Right lobe of liver (tissue), 6 donors: ENCODE measurements around the gene ITPK1. TPM values are rescaled to one million over a fixed set of nuclear protein-coding genes. Genes with fewer than 3 reads are reported as not detected.

Experiments used
- ATAC-seq, 4 donors: fragments of 200-7000 bp; cut with Tn5 transposase; one replicate each; pipeline ENCODE4 v1.9.1; 2020; ENCODE audit warnings: mild to moderate bottlenecking in 4 of 4, moderate library complexity in 4 of 4
- DNase-seq, 3 donors: peaks; one replicate each; pipeline ENCODE4 v3.0.0-alpha.2; 2020
- H3K27ac ChIP-seq, 3 donors: fragments of 200-600 bp; one replicate each; pipeline ENCODE4 v1.8.0; 2022
- H3K27me3 ChIP-seq, 2 donors: fragments of 200-600 bp; one replicate each; pipeline ENCODE4 v1.8.0; 2022
- H3K36me3 ChIP-seq, 4 donors: fragments of 200-600 bp; sonication (generic) in 1 of 4; one replicate each; pipeline versions ENCODE4 v1.5.1 to v1.8.0; 2017 to 2022; ENCODE audit warnings: control low read depth in 1 of 4
- H3K4me1 ChIP-seq, 4 donors: fragments of 200-600 bp; sonication (generic) in 1 of 4; one replicate each; pipeline versions ENCODE4 v1.5.1 to v1.8.0; 2017 to 2022; ENCODE audit warnings: control low read depth in 1 of 4
- H3K4me3 ChIP-seq, 3 donors: fragments of 200-600 bp; one replicate each; pipeline ENCODE4 v1.8.0; 2022
- H3K9me3 ChIP-seq, 4 donors: fragments of 200-600 bp; sonication (generic) in 1 of 4; one replicate each; pipeline versions ENCODE4 v1.5.1 to v1.8.0; 2017 to 2022; ENCODE audit warnings: control low read depth in 1 of 4
- POLR2A ChIP-seq: fragments of 450-650 bp; IDR thresholded peaks from one replicate; pipeline ENCODE4 v1.6.1; 2017; ENCODE audit warnings: antibody characterized with exemption, mild to moderate bottlenecking
- WGBS: methylation state at CpG from one replicate; pipeline ENCODE4 v1.1.6; 2018; ENCODE audit warnings: low coverage, low lambda C conversion rate; ENCODE audit not compliant: insufficient coverage; ENCODE audit errors: missing lambda C conversion rate; 5-methylcytosine and 5-hydroxymethylcytosine counted together
- intact Hi-C, 2 donors: fragments of 100-400 bp; cut with DNase I; formaldehyde crosslinking; loops; one replicate each; pipeline versions ENCODE4 v1.11.2 to v1.14.1; 2022
- total RNA-seq, 6 experiments: library from RNA; depleted of rRNA in 2 of 6; stranded (reverse); fragments of >200 nt in 2 of 6; fragmentation: NEBNext Ultra II Directional in 3 of 6; extraction: Animal tissue kit (Norgen Biotek cat#: 25700) in 3 of 6; gene quantifications; one replicate each; pipeline versions ENCODE4 v1.1.0 to v1.2.4, GENCODE V29; 2016 to 2023
- TF ChIP-seq, protein P1 (sequence below), 4 donors: fragments of 200-600 bp in 3 of 4; fragments of 450-650 bp in 1 of 4; IDR thresholded peaks; one replicate each; pipeline versions ENCODE4 v1.5.1 to v1.8.0; 2016 to 2022; ENCODE audit warnings: antibody characterized with exemption in 4 of 4, mild to moderate bottlenecking in 2 of 4
- donor health status: DM: no; HTN: yes; CAD: no.
- donor health status: DM: no; HTN: no; CAD: no.
- donor health status: DM: no; HTN: no; CAD: no.
- donor health status: DM: no; HTN: yes; CAD: no.
- donor health status: DM: no; HTN: yes; CAD: no.

The ITPK1 gene
- total RNA-seq, 6 experiments from 2014 or later, result 28.4 to 61.0 (median 40.0) TPM

DNA sequence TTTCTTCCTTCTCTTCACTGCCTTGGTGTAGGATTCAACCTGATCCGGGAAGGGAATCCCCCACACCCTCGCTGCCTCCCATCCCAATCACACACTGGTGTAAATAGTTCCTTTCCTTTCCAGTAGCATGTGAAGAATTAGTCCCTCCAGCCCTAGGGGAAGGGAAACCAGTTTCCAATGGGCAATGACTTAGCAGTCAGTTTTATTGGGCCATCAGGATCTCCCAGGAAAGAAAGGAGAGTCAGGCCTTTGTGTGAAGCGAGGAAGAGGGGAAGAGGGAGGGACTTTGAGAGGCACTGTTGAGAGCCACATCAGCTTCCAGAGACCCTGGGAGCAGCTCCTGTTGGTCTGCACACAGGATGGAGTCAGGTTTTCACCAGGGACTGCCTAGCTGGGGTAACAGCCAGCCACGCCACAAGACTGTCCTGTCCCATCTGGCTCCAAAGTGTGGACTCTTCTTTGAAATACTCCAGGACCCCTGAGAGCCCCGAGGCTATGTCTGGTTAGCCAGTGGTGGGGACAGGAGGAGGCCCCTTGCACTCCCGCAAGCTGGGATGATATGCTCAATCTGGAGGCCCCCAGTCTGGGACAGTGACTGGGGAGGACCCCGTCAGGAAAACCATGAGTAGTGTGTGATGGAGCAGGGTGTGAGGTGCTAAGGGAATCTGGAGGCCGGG, 41.1 kb upstream of the ITPK1 start:
- WGBS, result 72% methylated on average over 5 of the region's 8 CpGs
- Histone ChIP-seq H3K27ac (no peak overlapping the region), H3K4me1 (no peaks in the 10 kb centered on the region), H3K4me3 (no peak overlapping the region), H3K9me3 (no peaks in the 10 kb centered on the region), H3K36me3 (no peaks in the 10 kb centered on the region), H3K27me3 (no peaks in the 10 kb centered on the region)
- no peak for ATAC-seq
- intact Hi-C loops, result no loop called here
- TF ChIP-seq, protein P1, sequence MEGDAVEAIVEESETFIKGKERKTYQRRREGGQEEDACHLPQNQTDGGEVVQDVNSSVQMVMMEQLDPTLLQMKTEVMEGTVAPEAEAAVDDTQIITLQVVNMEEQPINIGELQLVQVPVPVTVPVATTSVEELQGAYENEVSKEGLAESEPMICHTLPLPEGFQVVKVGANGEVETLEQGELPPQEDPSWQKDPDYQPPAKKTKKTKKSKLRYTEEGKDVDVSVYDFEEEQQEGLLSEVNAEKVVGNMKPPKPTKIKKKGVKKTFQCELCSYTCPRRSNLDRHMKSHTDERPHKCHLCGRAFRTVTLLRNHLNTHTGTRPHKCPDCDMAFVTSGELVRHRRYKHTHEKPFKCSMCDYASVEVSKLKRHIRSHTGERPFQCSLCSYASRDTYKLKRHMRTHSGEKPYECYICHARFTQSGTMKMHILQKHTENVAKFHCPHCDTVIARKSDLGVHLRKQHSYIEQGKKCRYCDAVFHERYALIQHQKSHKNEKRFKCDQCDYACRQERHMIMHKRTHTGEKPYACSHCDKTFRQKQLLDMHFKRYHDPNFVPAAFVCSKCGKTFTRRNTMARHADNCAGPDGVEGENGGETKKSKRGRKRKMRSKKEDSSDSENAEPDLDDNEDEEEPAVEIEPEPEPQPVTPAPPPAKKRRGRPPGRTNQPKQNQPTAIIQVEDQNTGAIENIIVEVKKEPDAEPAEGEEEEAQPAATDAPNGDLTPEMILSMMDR (IDR thresholded peaks at IDR 0.05), result no peak
- no peak for TF ChIP-seq POLR2A
- peak in 1 of 3 donors; percentile 26 for DNase-seq

DNA sequence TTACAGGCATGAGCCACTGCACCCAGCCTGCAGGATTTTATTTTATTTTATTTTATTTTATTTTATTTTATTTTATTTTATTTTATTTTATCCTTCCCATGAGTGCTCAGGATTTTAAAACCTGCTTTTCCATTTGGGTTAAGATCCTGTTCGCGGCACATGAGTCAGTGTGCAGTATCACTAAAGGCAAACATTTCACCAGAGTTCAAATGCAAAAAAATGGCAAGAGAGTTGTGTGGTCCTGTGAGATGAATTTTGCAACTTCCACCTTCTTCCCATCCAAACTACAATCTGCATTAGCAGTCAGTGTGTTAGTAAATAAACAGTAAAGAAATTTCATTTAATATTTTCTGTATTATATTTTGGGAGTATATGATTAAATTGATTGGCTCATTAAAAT, 39.9 kb upstream of the ITPK1 start:
- no peak for TF ChIP-seq POLR2A
- TF ChIP-seq, protein P1 (IDR thresholded peaks at IDR 0.05), result no peak
- no peak overlapping the region for H3K4me3 ChIP-seq
- DNase-seq (no peak), ATAC-seq (peak in 1 of 4 donors; percentile 19)
- H3K9me3 ChIP-seq, result no peaks in the 10 kb centered on the region
- H3K36me3 ChIP-seq, result no peaks in the 10 kb centered on the region
- H3K27me3 ChIP-seq, result no peaks in the 10 kb centered on the region
- peaks cover 0 to 7% (median under 1%) of the 10 kb centered on the region in 4 donors for H3K4me1 ChIP-seq
- intact Hi-C loops, result no loop called here
- H3K27ac ChIP-seq, result no peak overlapping the region
- 21% methylated on average over 2 of the region's 2 CpGs for WGBS

DNA sequence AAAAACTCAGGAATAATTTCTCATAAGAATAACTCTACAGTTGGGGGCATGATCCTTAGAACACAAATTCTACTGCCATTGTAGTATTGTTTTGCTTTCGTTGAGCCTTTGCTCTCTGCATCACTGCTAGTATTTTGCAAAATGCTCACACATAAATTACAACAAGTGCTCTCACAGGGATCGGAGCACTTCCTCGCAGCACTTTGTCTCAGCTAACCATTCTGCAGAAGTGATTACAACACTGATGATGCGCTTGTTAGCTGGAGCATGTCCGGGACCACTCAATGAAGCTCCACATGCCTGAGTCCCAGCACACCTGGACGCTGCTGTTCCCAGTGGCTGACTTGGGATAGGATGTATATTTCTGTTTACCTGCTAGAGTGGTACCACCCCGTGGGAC, 37.4 kb upstream of the ITPK1 start:
- TF ChIP-seq, protein P1 (IDR thresholded peaks at IDR 0.05), result no peak
- no peak for TF ChIP-seq POLR2A
- peaks cover 0 to 13% (median 6%) of the 10 kb centered on the region in 4 donors for H3K4me1 ChIP-seq
- WGBS, result 92% methylated on average over 5 of the region's 7 CpGs
- intact Hi-C loops, result no loop called here
- peak in 1 of 3 donors; percentile 17 for DNase-seq
- no peak for ATAC-seq
- no peak overlapping the region for H3K27ac ChIP-seq
- H3K27me3 ChIP-seq, result no peaks in the 10 kb centered on the region
- H3K36me3 ChIP-seq, result no peaks in the 10 kb centered on the region
- H3K9me3 ChIP-seq, result no peaks in the 10 kb centered on the region
- H3K4me3 ChIP-seq, result no peak overlapping the region

DNA sequence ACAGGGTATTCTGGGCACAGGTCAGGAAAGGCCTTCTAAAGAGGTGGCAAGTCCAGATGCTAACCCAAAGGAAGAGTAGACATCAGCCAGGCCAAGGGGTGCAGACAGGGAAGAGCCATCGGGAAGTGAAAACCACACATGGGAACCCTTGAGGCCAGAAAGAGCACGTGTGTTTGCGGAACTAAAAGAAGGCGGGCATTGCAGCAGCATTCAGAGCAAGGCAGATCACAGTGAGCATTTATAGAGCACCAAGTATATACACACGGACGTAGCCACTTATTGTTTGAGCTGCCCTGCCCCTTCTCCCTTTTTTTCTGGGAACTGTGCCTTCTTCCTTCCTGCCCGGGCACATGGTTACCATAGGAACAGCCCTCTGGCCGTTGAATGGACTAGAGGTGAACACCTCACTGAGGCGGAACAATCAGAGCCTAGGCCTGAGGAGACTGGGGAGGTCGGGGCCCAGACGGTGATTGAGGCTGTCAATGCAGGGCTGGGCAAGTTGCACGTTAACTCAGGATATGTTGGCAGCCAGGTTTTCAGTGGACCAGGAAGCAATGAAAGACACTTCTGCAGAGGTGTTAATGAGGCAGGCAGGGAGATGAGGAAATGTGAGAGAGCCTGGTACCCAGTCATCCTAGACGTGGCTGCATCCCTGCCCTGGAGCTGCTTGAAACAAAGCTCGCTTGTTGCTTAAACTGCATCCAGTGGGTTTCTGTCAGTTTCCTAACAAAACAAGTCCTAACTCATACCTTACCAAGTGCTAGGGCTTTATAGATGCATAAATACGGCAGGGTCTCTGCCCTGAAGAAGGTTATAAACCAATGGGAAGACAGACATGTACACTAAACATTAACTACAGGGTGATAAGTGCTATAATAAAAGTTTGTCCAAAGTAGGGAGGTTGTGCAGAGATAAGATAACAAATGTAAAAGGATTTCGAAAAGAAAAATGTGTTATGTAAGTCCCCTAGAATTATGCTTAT, 34.8 kb upstream of the ITPK1 start:
- peak overlapping the region; percentile 14 to 89 (median 82) for H3K27ac ChIP-seq
- WGBS, result 27% methylated on average over 10 of the region's 16 CpGs
- peak; percentile 51 to 69 (median 62) for DNase-seq

More for the DNA sequence above, 34.8 kb upstream of the ITPK1 start:
- no peaks in the 10 kb centered on the region for H3K27me3 ChIP-seq
- H3K9me3 ChIP-seq, result no peaks in the 10 kb centered on the region
- peak overlapping the region in 1 of 3 donors; percentile 8 for H3K4me3 ChIP-seq
- intact Hi-C loops, result no loop called here
- peak; percentile 75 to 87 (median 76) for ATAC-seq
- H3K36me3 ChIP-seq, result no peaks in the 10 kb centered on the region
- no peak for TF ChIP-seq POLR2A
- TF ChIP-seq, protein P1 (IDR thresholded peaks at IDR 0.05), result no peak
- H3K4me1 ChIP-seq, result peaks cover 0 to 13% (median 6%) of the 10 kb centered on the region in 4 donors
